Activated CD4-positive, alpha-beta T cell treated with anti-CD3 and anti-CD28 coated beads, Interleukin-2, amount 50 U/mL, for 48 hours (primary cell): ENCODE results near the gene PVALEF.

Experiments
- DNase-seq, 2 experiments: peaks; one replicate each; pipeline ENCODE4 v3.0.0-alpha.2; 2020

The PVALEF gene

DNA sequence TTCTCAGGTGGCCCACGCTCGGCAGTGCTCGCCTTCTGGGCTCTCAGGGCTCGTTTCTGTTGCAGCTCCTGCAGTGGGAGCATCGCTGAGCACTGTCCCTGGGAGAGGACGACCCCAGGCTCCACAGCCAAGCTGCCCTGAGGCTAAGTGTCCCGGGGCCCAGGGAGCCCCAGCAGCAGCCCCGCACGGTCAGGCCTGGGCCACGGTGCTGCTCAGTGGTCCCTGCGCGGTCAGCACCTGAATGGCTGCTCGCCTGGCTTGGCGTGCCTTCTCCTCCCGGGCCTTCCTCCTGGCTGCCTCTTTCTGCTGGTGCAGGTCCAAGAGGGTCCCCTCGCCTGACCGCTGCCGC is 34.1 kb downstream of the PVALEF start:
- DNase-seq: no peak

GRCh38 chr17:81200201-81200600 is 34.9 kb downstream of the PVALEF start:
- DNase-seq: no peak

GRCh38 chr17:81200695-81201580 is 35.6 kb downstream of the PVALEF start:
- DNase-seq: peak; percentile 16 to 26

- DNase-seq: no peak
Observed at GRCh38 chr17:81202318-81202717, 37.0 kb downstream of the PVALEF start.

- DNase-seq: no peak
Observed at GRCh38 chr17:81203136-81203535, 37.8 kb downstream of the PVALEF start.

- DNase-seq: no peak
Observed at GRCh38 chr17:81204578-81204977, 39.3 kb downstream of the PVALEF start.

- no peak for DNase-seq
Observed at GRCh38 chr17:81206166-81206565, 40.9 kb downstream of the PVALEF start.

GRCh38 chr17:81206657-81207056 is 41.4 kb downstream of the PVALEF start:
- DNase-seq: no peak

GRCh38 chr17:81207610-81208581 is 42.6 kb downstream of the PVALEF start:
- DNase-seq: no peak

DNA sequence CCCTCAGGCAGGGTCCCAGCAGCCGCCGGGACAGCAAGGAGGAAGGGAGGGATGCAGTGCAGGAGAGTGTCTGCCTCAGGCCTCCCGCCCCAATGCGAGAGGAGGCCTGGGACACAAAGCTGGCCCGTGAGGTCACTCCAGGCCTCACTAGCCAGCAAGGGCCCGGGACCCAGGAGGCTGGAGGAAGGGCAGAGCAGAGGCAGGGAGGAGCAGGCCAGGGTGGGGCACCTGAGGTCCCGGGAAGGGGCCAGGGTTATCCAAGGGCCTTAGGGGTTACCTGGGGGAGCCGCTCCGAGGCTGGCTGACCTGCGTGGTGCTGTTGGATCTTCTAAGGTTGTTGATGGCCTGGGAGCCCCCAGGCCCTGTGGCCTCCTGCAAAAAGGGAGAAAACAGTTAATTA is 43.3 kb downstream of the PVALEF start:
- DNase-seq: no peak

DNA sequence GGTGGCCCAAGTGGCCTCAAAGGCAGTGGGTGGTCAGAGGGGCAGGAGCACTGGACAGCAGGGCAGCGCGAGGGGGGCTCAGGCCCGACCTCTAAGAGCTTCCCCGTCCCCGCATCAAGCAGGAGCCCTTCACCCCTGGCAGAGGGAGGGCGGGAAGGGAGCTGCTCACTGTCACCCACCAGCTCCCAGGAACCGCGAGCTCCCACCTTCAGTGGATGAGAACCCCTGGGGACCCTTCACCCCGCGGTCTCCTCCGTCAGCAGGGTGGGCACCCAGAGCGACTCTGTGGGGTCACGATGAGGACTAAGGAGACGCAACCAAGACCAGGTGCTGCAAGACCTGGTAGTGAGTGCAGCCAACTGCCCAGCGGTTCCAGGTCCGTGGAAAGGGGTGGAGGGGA is 43.8 kb downstream of the PVALEF start:
- no peak for DNase-seq

GRCh38 chr17:81210466-81210865 is 45.2 kb downstream of the PVALEF start:
- DNase-seq: no peak

DNA sequence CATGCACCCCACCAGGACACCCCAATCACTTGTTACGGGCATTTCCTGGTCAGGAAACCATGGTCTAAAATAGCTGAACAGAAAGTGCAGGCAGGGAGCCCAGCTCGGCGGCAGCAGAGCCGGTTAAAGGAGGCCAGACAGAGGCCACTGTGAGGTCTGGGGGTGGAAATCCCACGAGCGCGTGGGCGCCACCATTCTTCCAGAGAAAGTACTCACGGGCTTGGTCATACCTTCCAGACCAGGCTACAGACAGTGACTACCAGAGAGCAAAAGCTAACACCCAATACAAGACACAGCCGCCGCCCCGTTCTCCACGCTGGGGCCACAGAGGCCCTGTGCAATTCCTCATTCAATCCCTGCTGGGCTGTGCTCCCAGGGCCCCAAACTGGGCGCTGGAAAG is 45.6 kb downstream of the PVALEF start:
- no peak for DNase-seq

DNA sequence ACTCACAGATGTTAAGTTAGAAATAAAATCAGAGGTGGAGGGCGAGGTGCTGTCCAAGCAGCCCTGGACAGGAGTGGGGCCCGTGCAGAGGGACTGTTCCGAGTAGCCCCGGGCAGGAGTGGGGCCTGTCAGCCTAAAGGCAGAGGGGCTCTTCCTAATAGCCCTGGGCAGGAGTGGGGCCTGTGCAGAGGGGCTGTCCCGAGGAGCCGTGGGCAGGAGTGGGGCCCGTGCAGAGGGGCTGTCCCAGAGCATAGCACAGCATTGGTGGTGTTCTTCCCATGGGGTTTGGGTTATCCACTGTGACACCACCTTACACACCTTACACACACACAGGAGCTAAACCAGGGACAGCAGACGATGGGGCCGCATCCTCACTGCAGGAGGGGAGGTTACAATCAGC is 47.1 kb downstream of the PVALEF start:
- DNase-seq: no peak

DNA sequence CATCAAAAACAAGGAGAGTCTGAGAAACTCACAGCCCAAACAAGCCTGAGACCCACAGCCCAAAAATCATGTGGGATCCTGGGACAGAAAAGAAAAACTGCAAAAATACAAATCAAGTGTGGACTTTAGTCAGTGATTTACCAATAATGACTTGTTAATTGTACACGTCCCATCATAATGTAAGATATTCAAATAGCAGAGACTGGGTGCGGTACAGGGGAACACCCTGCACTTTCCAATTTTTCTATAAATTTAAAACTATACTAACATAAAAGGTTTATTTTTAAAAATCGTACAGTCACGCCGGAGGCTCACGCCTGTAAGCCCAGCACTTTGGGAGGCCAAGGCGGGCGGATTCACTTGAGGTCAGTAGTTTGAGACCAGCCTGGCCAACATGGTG is 48.7 kb downstream of the PVALEF start:
- DNase-seq: no peak

DNA sequence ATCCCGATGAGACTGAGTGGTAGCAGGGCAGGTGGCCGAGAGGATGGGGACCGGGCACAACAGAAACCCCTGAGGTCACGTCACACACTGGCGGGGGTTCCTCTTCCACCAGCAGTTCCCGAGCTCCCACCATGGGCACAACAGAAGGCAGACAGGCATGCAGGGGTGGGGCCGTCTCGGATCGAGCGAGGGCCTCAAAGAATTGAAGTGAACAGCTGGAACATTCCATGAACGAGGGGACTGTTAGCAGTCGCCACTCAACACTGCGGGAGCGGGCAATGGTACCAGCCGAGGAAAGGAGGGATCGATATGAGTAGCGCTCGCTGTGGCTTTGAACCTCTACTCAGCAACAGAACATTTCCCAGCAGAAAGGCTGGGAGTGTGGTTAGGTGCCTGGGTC is 52.2 kb downstream of the PVALEF start:
- DNase-seq: no peak

- no peak for DNase-seq
Observed at GRCh38 chr17:81218459-81218858, 53.2 kb downstream of the PVALEF start.

DNA sequence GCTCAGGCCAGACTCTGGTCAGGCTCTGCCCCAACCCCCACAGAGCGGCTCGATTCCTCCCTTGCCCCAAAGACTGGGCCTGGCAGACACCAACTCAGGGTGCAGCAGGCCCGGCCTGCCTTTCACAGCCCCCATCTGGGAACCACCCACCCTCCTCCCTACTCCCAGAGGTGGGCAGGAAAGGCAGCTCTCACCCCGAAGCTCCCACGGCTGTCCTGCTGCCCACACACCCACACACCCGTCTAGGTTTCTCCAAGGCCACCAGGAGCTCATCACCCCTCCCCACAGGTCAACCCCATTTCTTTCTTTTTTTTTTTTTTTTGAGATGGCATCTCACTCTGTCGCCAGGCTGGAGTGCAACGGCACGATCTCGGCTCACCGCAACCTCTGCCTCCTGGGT is 53.7 kb downstream of the PVALEF start:
- DNase-seq: no peak

DNA sequence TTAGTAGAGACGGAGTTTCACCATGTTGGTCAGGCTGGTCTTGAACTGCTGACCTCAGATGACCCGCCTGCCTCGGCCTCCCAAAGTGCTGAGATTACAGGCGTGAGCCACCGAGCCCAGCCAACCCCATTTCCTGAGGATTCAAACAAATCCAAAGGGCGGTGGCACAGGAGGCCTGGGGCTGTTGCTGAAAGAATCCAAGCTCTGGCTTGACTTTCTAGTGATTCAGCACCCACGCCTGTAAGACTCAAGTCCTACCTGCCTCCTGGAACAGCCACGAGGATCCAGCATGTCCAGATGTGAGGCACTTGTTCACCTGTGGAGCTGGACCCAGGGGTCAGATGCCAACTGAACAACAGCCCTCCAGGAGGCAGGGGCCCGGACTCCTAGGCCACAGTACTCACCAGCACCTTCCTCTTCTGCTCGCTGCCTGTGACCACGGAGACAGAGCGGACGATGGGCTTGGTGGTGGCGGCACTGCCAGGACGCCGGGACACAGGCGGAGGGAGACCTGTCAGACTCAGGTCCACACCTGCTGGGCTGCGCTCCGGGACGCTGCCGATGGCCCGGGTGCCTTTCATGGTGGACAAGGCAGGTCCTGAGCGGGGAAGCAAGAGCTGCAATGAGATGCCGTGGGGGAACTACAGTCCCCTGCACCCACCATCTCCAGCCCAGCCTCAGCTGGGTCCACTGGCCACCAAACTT is 54.3 kb downstream of the PVALEF start:
- DNase-seq: no peak

DNA sequence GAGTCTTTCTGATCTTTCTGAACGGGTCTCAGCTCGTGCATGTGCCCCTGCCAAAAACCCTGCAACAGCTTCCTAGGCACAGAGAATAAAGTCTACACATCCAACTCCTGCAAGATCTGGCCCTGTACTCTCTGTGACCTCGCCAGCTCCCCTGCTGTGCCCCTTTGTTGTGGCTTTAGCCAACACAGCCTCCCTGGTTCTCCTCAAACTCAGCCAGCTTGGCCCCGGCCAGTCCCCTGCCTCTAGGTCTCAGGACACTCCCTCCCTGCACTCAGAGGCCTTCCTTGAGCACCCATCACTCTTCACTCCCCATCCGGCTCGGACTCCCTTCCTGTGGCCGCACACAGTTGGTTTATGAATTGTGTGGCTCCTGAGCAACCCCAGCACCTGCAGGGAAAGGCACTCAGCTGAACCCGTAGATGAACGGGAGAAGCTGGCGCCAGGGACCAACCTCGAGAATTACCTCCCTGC is 56.1 kb downstream of the PVALEF start:
- DNase-seq: no peak

- DNase-seq: no peak
Observed at GRCh38 chr17:81221842-81222619, 56.7 kb downstream of the PVALEF start.

DNA sequence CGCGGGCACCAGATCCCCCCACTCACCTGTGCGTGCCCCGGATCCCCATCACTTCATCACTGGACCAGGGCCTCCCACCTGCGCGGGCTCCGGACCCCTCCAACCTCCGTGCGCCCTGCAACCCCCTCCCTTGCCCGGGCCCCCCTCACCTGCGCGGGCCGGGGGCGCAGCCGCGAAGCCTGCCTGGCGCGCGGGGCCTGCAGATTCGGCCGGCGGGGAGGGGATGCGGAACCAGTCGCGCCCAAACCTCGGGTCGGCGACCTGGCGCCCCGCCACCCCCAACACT is 57.3 kb downstream of the PVALEF start:
- no peak for DNase-seq
